H1 (cell line): Measurements from ENCODE around the gene ANP32B.

Experiments
- CTCF ChIP-seq, 3 experiments: IDR thresholded peaks; 1 replicate in 2 of 3; 2 replicates in 1 of 3; pipeline versions ENCODE4 v1.5.1 to v1.6.1; 2011; ENCODE audit warnings: low read length in 3 of 3, mild to moderate bottlenecking in 3 of 3, inconsistent platforms in 2 of 3, low read depth in 1 of 3, moderate library complexity in 1 of 3; ENCODE audit not compliant: insufficient read depth in 1 of 3; ENCODE audit errors: control extremely low read depth in 1 of 3
- EGR1 ChIP-seq: IDR thresholded peaks from 2 replicates; pipeline ENCODE4 v1.6.1; 2011; ENCODE audit warnings: low read depth, low read length, borderline replicate concordance
- MAFK ChIP-seq: IDR thresholded peaks from 2 replicates; pipeline ENCODE4 v1.6.1; 2012; ENCODE audit warnings: low read depth, mild to moderate bottlenecking, improper control_type of control experiment, low read length
- ZNF274 ChIP-seq: IDR thresholded peaks from 2 replicates; pipeline ENCODE4 v1.7.0; 2012; ENCODE audit warnings: low read length, borderline replicate concordance; ENCODE audit errors: extremely low read depth

GRCh38 chr9:97979788-97980478, 3.2 kb upstream of the ANP32B start:
- TF ChIP-seq EGR1 (no peak), CTCF (IDR thresholded peaks at IDR 0.05; ENCODE audit: control extremely low read depth in 1 of 3, insufficient read depth in 1 of 3, low read depth in 1 of 3, low read length in 3 of 3) (no peak), MAFK (no peak), ZNF274 (no peak)
